LoVo (cell line): ENCODE measurements around the gene CNDP2.

Source experiments
- DNase-seq: peaks from one replicate; pipeline ENCODE4 v3.0.0-alpha.2; 2016; ENCODE audit warnings: low spot score

Gene CNDP2

GRCh38 chr18:74570266-74570665 lies 74.1 kb downstream of the CNDP2 start:
- no peak for DNase-seq

- DNase-seq = no peak
These were observed 75.9 kb downstream of the CNDP2 start for GRCh38 chr18:74571895-74572680.

DNA sequence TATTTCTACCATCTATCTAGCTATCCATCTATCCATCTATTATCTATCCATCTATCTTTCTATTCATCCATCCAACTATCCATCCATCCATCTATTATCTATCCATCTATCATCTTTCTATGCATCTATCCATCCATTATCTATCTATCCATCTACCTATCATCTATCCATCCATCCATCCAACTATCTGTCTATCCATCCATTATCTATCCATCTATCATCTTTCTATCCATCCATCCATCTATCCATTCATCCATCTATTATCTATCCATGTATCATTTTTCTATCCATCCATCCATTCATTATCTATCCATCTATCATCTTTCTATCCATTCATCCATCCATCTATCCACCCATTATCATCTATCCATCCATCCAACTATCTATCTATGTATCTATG lies 76.9 kb downstream of the CNDP2 start:
- no peak for DNase-seq
